Kidney epithelial cell (primary cell): ENCODE data around the gene CHRNA10. TPM values are rescaled to one million over a fixed set of nuclear protein-coding genes. Genes with fewer than 3 reads are reported as not detected.

Experiments used
- DNase-seq: peaks from one replicate; pipeline ENCODE4 v3.0.0-alpha.2; 2010; ENCODE audit warnings: low read depth
- H3K27me3 ChIP-seq: 2 replicates; pipeline ENCODE4 v1.6.0; 2011; ENCODE audit warnings: low read length; ENCODE audit not compliant: control insufficient read depth, insufficient read depth
- H3K36me3 ChIP-seq: 2 replicates; pipeline ENCODE4 v1.5.1; 2011; ENCODE audit warnings: low read length; ENCODE audit not compliant: control insufficient read depth, insufficient read depth
- H3K4me3 ChIP-seq: 2 replicates; pipeline ENCODE4 v1.5.1; 2011; ENCODE audit warnings: low read depth, mild to moderate bottlenecking, control low read depth, low read length
- total RNA-seq: library from RNA; depleted of rRNA; stranded (reverse); fragments of >200 nt; gene quantifications from 2 replicates; pipeline ENCODE4 v1.2.3, GENCODE V29; 2015
- TF ChIP-seq, protein P1 (sequence below): IDR thresholded peaks from 2 replicates; pipeline ENCODE4 v1.5.1; 2011; ENCODE audit warnings: mild to moderate bottlenecking, moderate library complexity, low read length, control low read depth, inconsistent platforms; ENCODE audit not compliant: insufficient read depth, poor library complexity, severe bottlenecking

CHRNA10 gene, protein sequence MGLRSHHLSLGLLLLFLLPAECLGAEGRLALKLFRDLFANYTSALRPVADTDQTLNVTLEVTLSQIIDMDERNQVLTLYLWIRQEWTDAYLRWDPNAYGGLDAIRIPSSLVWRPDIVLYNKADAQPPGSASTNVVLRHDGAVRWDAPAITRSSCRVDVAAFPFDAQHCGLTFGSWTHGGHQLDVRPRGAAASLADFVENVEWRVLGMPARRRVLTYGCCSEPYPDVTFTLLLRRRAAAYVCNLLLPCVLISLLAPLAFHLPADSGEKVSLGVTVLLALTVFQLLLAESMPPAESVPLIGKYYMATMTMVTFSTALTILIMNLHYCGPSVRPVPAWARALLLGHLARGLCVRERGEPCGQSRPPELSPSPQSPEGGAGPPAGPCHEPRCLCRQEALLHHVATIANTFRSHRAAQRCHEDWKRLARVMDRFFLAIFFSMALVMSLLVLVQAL
- 0.54 and 2.3 TPM in 2 replicates for total RNA-seq

DNA sequence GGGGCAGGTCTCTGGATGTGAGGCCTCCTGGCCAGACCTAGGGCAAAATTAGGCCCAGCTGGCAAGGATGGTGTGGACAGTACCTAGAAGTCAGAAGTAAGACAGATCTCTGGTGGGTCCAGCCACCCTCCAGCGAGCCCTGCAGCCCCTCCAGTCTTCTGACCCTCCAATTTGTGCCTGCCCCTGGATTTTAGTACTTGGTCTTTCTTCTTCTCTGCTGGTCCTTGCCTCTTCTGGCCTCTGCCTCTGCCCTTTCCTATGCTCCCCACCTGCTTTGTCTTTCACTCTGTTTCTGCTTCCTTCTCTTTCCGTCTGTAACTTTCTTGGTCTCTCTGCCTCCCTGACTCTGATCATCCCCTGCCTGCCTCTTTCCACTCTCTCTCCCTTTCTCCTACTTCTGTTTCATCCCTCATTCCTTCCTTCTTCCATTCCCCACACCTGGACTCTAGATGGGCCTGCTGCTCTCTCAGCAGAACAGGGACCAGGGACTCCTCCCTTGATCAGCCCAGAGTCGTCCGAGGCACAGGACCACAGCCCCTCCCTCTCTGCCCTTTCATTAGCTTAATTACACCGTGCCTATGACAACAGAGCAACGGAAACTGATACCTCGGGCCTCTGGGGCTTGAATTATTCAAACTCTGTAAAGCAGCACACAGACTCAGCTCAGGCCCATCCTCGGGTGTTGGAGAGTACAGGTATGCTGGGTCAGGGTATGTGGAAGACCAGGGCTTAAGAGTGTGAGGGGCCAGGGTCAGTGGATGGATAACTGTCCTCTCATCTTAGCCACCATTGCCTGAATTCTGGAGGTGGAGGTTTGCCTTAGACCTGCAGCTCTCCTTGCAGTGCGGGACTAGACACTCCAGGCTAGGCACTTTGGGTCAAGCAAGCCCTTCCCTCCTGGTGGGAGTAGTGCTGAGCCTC, at the start of gene CHRNA10:
Gene CHRNA10, minus strand, starts transcription at position 51 of the 921 bp plus-strand sequence. CDS start 72 bp downstream, outside the sequence.
- peaks cover 8% of the 10 kb centered on the region for H3K36me3 ChIP-seq
- no peaks in the 10 kb centered on the region for H3K27me3 ChIP-seq
- TF ChIP-seq, protein P1, sequence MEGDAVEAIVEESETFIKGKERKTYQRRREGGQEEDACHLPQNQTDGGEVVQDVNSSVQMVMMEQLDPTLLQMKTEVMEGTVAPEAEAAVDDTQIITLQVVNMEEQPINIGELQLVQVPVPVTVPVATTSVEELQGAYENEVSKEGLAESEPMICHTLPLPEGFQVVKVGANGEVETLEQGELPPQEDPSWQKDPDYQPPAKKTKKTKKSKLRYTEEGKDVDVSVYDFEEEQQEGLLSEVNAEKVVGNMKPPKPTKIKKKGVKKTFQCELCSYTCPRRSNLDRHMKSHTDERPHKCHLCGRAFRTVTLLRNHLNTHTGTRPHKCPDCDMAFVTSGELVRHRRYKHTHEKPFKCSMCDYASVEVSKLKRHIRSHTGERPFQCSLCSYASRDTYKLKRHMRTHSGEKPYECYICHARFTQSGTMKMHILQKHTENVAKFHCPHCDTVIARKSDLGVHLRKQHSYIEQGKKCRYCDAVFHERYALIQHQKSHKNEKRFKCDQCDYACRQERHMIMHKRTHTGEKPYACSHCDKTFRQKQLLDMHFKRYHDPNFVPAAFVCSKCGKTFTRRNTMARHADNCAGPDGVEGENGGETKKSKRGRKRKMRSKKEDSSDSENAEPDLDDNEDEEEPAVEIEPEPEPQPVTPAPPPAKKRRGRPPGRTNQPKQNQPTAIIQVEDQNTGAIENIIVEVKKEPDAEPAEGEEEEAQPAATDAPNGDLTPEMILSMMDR: no peak
- no peak for DNase-seq
- H3K4me3 ChIP-seq: no peak within 1 kb of the TSS

DNA sequence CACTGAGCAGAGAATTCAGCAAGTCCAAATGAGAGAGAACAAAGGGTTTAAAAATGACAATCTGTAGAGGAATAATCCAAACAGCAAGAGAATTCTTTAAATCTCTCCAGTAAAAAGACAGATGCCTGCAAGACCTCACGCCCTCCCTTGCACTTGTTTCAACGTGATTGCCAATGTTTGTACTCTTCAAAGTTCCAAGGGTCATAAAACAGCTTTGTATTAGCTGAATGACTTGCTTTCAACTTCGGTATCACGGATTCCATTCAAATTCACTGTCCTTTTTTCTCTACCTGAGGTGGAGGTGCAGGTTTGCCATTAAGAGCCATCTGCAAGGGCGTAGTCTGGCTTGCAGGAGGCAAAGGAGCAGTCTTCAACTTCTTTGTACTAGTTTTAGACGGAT, 41.1 kb upstream of the CHRNA10 start:
- Histone ChIP-seq H3K4me3 (no peak overlapping the region), H3K27me3 (no peaks in the 10 kb centered on the region), H3K36me3 (peaks cover 3% of the 10 kb centered on the region)
- TF ChIP-seq, protein P1: no peak
- DNase-seq: no peak

DNA sequence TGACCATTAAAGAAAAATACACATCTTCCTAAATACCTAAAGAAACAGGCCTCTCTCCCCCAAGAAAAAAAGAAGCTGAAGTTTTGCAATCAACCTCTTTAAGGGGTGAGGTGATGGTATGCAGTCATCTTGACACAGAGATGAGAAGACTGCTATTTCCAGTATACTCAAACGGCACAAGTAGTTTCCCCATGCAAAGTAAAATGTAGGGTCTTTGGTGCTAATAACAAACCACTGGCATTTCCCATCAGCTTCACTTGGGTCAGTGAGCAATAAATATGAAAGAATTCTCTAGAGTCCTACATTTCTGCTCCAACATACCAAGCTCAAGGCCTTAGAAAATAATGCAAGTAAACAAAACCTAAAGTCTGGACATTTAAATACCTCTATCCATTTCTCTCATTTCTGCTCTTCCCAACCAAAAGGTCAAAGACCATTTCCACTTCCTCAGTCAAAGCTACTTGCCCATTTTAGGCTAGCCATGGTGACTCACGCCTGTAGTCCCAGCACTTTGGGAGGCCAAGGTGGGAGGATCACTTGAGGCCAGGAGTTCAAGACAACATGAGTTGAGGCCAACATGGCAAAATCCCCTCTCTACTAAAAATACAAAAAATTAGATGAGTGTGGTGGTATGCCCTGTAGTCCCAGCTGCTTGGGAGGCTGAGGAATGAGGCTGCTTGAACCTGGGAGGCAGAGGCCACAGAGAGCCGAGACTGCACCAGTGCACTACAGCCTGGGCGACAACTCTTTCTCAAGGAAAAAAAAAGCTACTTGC, 39.5 kb upstream of the CHRNA10 start:
- Histone ChIP-seq H3K36me3 (peaks cover 3% of the 10 kb centered on the region), H3K4me3 (no peak overlapping the region), H3K27me3 (no peaks in the 10 kb centered on the region)
- TF ChIP-seq, protein P1: no peak
- no peak for DNase-seq

DNA sequence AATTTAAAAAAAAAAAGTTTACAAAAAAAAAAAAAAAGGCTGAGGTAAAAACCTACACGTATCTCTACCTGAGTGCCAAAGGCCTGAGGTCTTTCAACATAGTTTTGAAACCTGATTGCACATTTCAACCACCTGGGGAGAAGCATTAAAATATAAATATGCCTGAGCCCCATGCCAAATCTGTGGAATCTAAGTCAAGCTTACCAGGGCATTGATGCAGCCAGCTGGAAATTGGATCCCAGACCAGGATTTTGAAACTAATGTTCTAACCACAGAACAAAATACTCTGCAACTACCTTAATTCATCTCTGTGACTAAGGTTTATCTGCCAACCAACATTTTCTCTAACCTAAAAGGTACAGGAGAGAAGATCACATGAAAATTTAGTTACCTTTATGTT, 38.8 kb upstream of the CHRNA10 start:
- no peak overlapping the region for H3K4me3 ChIP-seq
- peaks cover 2% of the 10 kb centered on the region for H3K36me3 ChIP-seq
- no peaks in the 10 kb centered on the region for H3K27me3 ChIP-seq
- no peak for DNase-seq
- TF ChIP-seq, protein P1: no peak

DNA sequence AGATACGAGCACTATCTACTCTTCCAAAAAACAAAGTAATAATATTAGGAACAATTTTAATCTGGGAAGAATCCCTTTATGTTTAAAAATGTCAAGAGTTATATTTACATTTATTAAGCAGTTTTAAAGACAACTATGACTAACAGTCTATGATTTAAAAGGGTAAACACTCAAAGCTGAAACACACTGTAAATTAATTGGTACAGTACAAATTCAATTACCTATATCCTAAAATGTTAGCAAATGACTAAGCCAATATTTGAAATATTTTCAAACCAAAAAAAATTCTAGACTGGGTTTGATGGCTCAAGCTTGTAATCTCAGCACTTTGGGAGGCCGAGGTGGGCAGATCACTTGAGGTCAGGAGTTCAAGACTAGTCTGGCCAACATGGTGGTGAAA, 36.0 kb upstream of the CHRNA10 start:
- peaks cover 2% of the 10 kb centered on the region for H3K36me3 ChIP-seq
- TF ChIP-seq, protein P1: no peak
- no peak for DNase-seq
- H3K4me3 ChIP-seq: no peak overlapping the region
- H3K27me3 ChIP-seq: no peaks in the 10 kb centered on the region
